K562 (cell line): ENCODE data around the gene UBXN4. TPM values are rescaled to one million over a fixed set of nuclear protein-coding genes. Genes with fewer than 3 reads are reported as not detected.
A peak's percentile ranks its signal among the peaks of the same experiment; 100 is the strongest.

Source experiments
- CREB3L1 ChIP-seq: fragments of 450-650 bp; IDR thresholded peaks from 2 replicates; pipeline ENCODE4 v1.6.1; 2014; ENCODE audit warnings: low read depth, mild to moderate bottlenecking, moderate library complexity, borderline replicate concordance
- CUX1 ChIP-seq: fragments of 200-800 bp; sonication (Bioruptor generic); IDR thresholded peaks from 2 replicates; pipeline ENCODE4 v1.6.1; 2016; ENCODE audit warnings: missing genetic modification characterization, missing compliant biosample characterization
- FOXP1 ChIP-seq: sonication (generic); formaldehyde crosslinking; IDR thresholded peaks from 2 replicates; pipeline ENCODE4 v1.8.0; 2022; ENCODE audit warnings: mild to moderate bottlenecking, missing genetic modification reagents
- KLF13 ChIP-seq: fragments of 450-650 bp; IDR thresholded peaks from 2 replicates; pipeline ENCODE4 v1.6.1; 2016; ENCODE audit warnings: missing genetic modification characterization, low read depth, mild to moderate bottlenecking, missing compliant biosample characterization, moderate library complexity, borderline replicate concordance
- RNF219 ChIP-seq: fragments of 250-450 bp; sonication (Bioruptor Pico); IDR thresholded peaks from 2 replicates; pipeline ENCODE4 v1.5.0; 2022; ENCODE audit warnings: mild to moderate bottlenecking
- SIN3A ChIP-seq, 2 experiments: fragments of 150-350 bp in 1 of 2; IDR thresholded peaks; 2 replicates each; pipeline ENCODE4 v1.6.1; 2011 to 2016; ENCODE audit warnings: borderline replicate concordance in 2 of 2, low read depth in 2 of 2, low read length in 2 of 2, mild to moderate bottlenecking in 2 of 2, moderate library complexity in 2 of 2; ENCODE audit not compliant: control insufficient read depth in 1 of 2
- SIX5 ChIP-seq, 2 experiments: IDR thresholded peaks; 2 replicates each; pipeline ENCODE4 v1.6.1; 2011; ENCODE audit warnings: low read length in 2 of 2, borderline replicate concordance in 1 of 2, low read depth in 1 of 2, mild to moderate bottlenecking in 1 of 2, moderate library complexity in 1 of 2; ENCODE audit not compliant: insufficient read depth in 1 of 2
- SP1 ChIP-seq: sonication (generic); formaldehyde crosslinking; IDR thresholded peaks from 2 replicates; pipeline ENCODE4 v1.8.1; 2022; ENCODE audit warnings: mild to moderate bottlenecking, missing genetic modification reagents
- UBTF ChIP-seq, 2 experiments: IDR thresholded peaks; 2 replicates each; pipeline ENCODE4 v1.6.1; 2012; ENCODE audit warnings: improper control_type of control experiment in 2 of 2, low read depth in 2 of 2, low read length in 2 of 2, borderline replicate concordance in 1 of 2
- WHSC1 ChIP-seq: IDR thresholded peaks from one replicate; pipeline ENCODE4 v1.6.1; 2012; ENCODE audit warnings: low read length, control low read depth, inconsistent platforms
- ZNF277 ChIP-seq: fragments of 250-450 bp; sonication (Bioruptor Pico); IDR thresholded peaks from 2 replicates; pipeline ENCODE4 v1.8.0; 2022; ENCODE audit warnings: inconsistent platforms, mild to moderate bottlenecking, moderate library complexity, borderline replicate concordance
- polyA plus RNA-seq, 8 experiments: library from polyadenylated mRNA; depleted of rRNA in 4 of 8; stranded (reverse) in 5 of 8; unstranded in 3 of 8; fragments of >200 nt; fragmentation: Nextera tagmentation in 2 of 8; fragmentation: Illumina TruSeq in 1 of 8; extraction: Ambion mirVana in 2 of 8; extraction: Trizol in 1 of 8; gene quantifications; 2 replicates each; pipeline versions ENCODE4 v1.2.1 to v1.2.3, GENCODE V29; 2011 to 2014; ENCODE audit warnings: inconsistent platforms in 1 of 8, missing spikeins in 1 of 8
- total RNA-seq, 7 experiments: library from RNA; depleted of rRNA in 6 of 7; stranded (reverse); fragments of >200 nt in 6 of 7; fragmentation: Illumina TruSeq in 2 of 7; extraction: Trizol in 2 of 7; gene quantifications; 2 replicates each; pipeline versions ENCODE4 v1.2.1 to v1.2.3, GENCODE V29; 2011 to 2021; ENCODE audit warnings: low replicate concordance in 1 of 7

The UBXN4 gene
- total and polyA plus RNA-seq, 9 of the 15 experiments (the other 6 are each of a cell fraction or from before 2014, with no cell fraction given): 30.4 to 127 (median 55.3) TPM

- TF ChIP-seq UBTF (IDR thresholded peaks at IDR 0.05; ENCODE audit: borderline replicate concordance in 1 of 2, low read depth in 2 of 2, low read length in 2 of 2) (peak; percentile 68 to 89; a peak in 2 of 4 replicates), KLF13 (tag) (no peak), WHSC1 (no peak), FOXP1 (CRISPR knock-in tag) (peak; percentile 85), SIN3A (IDR thresholded peaks at IDR 0.05; ENCODE audit: borderline replicate concordance in 2 of 2, control insufficient read depth in 1 of 2, low read depth in 2 of 2, low read length in 2 of 2) (0 out of 4 replicates have a peak, but pooled peaks of 1 of the 2 experiments have one; percentile 64), CUX1 (CRISPR knock-in tag) (no peak), SP1 (CRISPR knock-in tag) (peak; percentile 59), SIX5 (IDR thresholded peaks at IDR 0.05; ENCODE audit: borderline replicate concordance in 1 of 2, insufficient read depth in 1 of 2, low read depth in 1 of 2, low read length in 2 of 2) (peak; percentile 72 to 75), CREB3L1 (peak; percentile 98), ZNF277 (CRISPR knock-in tag) (no peak), RNF219 (CRISPR knock-in tag) (no peak)
Observed at GRCh38 chr2:135741395-135742324, at the start of gene UBXN4 (continued).
